Glomerular endothelial cell (primary cell): ENCODE results near the gene RNF17. TPM values are rescaled to one million over a fixed set of nuclear protein-coding genes. Genes with fewer than 3 reads are reported as not detected.
"Not testable (repeated sequence)": the region's sequence is repeated elsewhere in the genome, so short reads cannot be mapped to it uniquely, and the experiment has no call there.

Experiments
- DNase-seq: peaks from one replicate; pipeline ENCODE4 v3.0.0-alpha.2; 2011; ENCODE audit warnings: low read depth, low spot score; ENCODE audit errors: extremely low read depth
- total RNA-seq: library from RNA; depleted of rRNA; stranded (reverse); fragments of >200 nt; gene quantifications from 2 replicates; pipeline ENCODE4 v1.2.3, GENCODE V29; 2015

Gene RNF17
- total RNA-seq, 1 donor from 2014 or later, result 0.58 TPM

GRCh38 chr13:24744247-24744646 lies 19.7 kb upstream of the RNF17 start:
- DNase-seq, result no peak

DNA sequence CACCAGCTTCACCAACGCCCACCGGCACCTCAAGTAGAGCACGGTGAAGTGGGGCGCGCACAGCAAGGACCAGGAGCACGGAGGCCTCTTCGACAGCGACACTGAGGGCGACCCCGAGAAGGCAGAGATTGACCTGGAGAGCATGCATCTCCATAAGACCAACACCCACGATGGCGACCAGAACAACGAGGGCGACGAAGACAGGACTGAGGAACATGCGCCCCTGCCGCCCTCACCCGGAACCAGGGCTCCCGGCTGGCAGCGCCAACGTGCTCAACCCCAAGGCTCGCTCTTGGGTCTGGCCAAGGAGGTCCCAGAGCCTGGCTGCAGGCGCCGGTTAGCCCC lies 18.5 kb upstream of the RNF17 start:
- no peak for DNase-seq

GRCh38 chr13:24745861-24746617 lies 17.9 kb upstream of the RNF17 start:
- DNase-seq, result no peak

DNA sequence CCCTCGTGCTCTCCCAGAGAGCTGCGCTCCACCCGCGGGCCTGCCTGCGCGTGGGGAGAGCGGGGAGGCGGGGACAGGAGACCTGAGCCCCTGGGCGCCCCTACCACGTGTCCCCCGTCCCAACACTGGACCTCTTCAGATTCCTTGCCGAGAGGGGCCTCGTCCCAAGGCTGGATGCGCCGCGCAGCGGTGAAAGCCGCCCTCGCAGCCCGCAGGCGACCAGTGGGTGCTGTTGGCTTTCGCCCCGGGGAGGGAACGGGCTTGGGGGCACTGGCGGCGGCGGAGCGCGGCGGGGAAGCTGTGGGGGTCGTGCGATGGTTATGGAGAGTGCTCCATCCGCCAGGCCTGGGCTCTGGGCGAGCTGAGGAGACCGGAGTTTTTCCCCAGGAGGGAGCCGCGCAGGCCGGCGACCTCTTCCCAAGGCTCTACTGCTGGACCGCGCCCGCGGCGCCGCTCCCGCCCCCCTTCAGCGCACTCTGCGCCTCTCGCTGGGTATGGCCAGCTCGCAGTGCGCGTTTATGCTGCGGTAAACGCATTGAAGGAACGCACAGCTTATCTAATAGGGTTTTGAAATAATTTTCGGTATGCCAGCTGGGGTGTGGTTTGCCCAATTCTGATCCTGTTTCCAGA lies 17.2 kb upstream of the RNF17 start:
- no peak for DNase-seq

DNA sequence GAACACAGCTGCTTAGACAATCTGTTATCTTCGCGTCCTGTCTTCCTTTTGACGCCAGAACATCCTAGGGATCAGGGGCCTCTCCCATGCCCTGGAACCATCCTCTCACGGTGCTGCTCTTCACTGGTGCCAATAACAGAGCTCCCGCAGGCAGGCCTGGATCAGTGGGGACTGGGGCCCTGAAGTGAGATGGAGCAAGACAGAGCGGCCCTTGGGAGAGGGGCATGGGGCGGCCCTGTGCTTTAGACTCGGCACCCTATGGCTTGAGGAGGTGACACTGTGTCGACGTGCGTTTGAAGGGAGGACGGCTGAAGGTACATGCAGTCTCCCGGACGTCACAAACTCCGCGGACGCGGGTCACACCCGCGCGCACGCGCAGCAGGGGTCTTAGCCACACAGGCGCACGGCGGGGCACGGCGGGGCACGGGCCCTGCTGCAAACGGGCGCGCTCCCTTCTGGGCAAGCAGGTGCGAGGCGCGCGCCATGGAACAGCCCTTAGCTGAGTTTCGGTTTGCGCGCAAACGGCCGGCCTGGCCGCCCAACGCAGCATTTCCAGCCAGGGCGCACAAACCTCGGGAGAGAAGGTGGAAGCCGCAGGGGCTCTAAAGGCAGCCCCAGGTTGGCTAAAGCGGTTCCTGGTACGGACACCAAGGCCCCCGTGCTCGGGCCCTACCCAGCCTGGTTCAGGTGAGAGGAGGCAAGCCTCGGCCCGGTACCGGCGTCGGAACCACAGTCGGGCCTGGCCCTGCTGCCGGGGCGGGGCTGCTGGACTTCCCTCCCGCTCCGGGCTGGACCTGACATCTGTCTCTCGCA lies 16.5 kb upstream of the RNF17 start:
- DNase-seq, result no peak

DNA sequence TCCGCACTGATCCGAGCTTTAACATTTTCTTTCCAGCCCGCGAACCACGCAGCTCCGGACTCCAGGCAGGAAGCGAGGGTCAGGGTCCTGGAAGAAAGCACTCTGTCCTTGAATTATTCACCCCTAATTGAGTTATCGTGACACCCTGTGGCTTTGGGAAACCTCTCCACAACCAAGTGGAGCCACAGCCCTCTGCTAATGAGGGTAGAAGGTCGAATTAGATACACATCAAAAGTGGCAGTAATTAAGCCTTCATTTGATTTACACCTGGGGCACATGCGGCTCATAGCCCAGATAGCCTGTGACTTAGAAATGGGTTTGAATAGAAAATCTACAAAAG lies 15.9 kb upstream of the RNF17 start:
- DNase-seq, result no peak

GRCh38 chr13:24759197-24759596 lies 4.8 kb upstream of the RNF17 start:
- DNase-seq, result no peak

DNA sequence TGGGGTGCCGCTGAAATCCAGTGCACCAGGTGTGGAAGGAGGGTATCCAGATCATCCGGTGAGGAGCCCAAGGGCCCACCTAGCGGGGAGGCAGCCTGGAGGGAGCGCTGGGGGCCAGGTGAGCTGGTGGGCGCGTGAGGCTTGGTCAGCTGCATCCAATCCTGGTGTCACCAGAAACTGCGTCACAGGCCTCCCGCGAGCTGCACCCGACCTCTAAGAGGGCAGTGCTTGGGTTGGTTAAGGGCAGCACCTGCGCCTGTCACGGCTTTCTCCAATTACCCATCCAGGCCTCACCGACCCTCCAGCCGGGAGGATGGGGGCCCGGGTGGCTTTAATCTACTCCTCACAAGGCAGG lies 284 bp downstream of the RNF17 start:
- no peak for DNase-seq

GRCh38 chr13:24777171-24777570 lies 13.2 kb downstream of the RNF17 start:
- no peak for DNase-seq

DNA sequence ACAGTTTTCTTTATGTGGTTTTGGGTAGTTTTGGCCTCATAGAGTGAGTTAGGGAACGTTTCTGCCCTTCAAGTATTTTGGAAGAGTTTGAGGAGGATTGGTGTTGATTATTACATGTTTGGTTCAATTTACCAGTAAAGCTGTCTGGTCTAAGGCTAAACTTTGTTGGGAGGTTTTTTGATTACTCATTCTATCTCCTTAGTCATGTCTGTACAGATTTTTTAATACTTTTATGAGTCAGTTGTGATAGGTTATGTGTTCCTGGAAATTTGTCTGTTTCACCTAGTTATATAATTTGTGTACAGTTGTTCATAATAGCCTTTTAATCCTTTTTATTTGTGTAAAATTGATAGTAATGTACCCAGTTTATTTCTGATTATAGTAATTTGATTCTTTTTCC lies 20.4 kb downstream of the RNF17 start:
- DNase-seq, result no peak

DNA sequence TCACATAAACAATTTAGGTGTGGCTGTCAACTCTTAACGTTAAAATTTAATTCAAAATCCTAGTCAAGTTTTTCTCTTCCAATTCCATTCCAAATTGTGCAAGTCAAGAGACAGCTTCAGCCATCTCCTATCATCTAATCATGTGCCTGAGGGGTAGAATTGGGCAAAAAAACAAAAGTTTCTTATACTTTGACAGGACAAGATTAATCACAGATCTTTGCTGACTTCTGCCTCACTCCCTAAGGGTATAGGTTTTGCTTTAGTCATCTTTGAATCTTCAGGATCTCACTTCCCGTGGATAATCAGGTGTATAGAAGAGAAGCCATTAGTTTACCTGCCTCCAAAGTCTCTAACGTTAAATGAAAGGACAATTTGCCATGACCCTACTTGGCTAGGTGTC lies 24.6 kb downstream of the RNF17 start:
- DNase-seq, result no peak

DNA sequence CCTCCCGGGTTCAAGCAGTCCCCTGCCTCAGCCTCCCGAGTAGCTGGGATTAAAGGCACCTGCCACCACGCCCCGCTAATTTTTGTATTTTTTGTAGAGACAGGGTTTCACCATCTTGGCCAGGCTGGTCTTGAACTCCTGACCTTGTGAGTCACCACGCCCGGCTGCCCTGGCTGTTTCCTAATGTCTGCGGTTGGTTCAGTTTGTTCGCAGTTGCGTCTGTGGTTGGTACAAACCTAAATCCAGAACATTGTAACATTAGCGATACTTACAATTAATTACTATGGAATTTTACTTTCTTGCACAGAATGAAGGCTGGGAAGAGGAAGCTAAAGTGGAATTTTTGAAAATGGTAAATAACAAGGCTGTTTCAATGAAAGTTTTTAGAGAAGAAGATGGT lies 38.1 kb downstream of the RNF17 start:
- DNase-seq, result no peak

DNA sequence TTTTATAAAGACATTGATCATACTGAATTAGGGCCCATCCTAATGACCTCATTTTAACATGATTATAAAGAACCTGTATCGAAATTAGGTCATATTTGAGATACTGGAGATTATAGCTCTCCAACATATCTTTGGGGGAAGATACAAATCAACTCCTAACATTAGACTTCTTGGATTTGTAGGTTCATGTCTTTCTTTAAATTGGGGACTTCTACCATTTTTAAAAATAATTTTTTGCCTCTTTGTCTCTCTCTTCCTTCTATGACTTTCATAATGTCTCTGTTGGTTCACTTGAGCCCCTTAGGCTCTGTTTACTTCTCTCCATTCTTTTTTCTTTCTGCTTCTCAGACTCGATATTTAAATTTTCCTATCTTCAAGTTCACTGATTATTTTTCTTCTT lies 57.2 kb downstream of the RNF17 start:
- DNase-seq, result no peak

DNA sequence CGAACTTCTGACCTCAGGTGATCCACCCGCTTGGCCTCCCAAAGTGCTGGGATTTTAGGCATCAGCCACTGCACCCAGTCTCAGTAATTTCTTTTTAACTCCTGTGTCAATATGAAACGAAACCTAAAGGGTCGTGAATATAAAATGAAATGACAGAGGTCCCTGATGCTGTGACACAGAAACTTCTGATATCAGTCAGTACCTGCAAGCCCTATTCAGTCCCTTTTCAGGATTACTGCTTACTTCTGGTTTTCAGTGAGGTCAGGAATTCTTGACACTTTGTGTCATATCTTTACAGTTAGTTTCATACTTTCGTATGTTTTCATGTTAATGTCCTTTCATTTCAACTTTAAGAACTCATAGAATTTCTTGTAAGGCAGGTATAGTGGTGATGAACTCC lies 58.7 kb downstream of the RNF17 start:
- no peak for DNase-seq

DNA sequence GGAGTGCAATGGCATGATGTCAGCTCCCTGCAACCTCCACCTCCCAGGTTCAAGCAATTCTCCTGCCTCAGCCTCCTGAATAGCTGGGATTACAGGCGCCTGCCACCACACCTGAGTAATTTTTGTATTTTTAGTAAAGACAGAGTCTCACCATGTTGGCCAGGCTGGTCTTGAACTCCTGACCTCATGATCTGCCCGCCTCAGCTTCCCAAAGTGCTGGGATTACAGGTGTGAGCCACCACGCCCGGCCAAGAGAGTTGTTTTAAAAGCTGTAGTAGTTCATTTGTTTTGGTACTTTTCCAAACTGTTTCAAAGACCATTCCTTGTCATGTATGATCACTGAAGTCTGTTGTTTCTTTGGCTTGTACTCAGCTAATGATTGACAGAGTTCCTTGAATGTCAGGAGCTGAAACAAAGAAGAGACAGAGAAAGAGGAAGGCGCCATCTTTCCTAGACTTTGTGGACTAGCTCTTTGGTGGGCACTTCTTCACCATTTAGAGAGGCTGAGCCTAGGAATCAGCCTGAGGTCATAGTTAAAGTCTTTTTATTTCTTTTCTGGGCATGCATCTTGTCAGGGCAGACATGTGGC lies 59.2 kb downstream of the RNF17 start:
- not testable (repeated sequence) for DNase-seq

DNA sequence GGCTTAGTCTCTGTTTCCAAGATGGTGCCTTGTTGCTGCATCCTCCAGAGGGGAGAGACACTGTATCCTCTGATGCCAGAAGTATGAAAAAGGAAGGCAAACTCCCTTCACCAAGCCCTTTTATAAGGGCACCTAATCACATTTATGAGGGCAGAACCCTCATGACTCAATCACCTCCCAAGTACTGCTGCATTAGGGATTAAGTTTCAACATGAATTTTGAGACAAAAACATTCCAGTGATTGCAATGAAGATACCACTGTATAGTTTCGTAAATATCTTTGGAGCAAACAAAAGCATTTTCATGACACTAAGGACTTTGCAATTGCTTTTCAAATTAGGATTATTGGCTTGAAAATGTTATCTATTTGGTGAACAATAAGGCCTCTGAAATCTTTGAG lies 63.8 kb downstream of the RNF17 start:
- no peak for DNase-seq

GRCh38 chr13:24834902-24835510 lies 71.0 kb downstream of the RNF17 start:
- no peak for DNase-seq

GRCh38 chr13:24837528-24837927 lies 73.6 kb downstream of the RNF17 start:
- not testable (repeated sequence) for DNase-seq

DNA sequence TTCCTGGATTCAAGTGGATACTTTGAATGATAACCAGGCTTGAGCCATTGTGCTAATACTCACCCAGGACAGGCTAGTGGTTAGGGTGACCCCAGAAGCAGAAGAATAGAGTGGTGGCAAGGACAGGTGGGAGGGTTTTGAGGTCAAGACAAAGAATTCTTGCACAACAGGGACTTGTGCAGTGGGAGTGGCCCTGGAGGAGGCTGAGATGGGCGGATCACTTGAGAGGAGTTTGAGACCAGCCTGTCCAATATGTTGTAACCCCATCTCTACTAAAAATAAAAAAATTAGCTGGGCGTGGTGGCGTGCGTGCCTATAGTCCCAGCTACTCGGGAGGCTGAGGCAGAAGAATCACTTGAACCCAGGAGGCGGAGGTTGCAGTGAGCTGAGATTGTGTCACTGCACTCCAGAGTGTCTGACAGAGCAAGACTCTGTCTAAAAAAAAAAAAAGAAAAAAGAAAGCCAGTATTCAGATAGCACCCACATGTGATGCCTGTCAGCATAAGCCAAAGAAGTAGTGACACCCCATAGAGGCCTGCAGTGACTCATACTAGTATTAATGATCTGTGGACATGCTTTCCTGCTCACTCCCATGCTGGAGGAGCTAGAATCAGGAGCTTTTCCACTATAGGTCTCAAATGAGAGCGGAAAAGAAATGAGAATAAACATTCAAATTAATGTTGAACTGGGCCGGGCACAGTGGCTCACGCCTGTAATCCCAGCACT lies 78.7 kb downstream of the RNF17 start:
- no peak for DNase-seq

- DNase-seq, result no peak
Measured at GRCh38 chr13:24851546-24851945, 87.6 kb downstream of the RNF17 start.

DNA sequence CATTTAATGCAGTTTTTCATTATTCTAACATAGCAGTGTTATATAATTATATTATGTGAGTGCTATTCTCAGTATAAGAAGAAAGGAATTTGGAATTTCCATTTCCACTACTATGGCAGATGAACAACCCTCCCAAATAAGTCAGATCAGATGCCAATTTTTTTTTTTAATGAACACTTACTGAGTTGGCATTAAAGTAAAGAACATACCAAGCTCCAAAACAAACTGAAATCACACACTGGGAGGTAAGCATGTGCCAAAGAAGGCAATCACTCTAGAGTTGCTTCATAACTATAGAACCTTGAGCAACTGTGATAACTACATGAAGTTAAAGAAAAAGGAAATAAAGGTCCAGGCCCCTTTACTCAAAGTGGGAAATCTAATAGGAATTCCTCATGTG lies 90.3 kb downstream of the RNF17 start:
- DNase-seq, result no peak
